ENCODE data around the gene PIGBOS1. TPM values are rescaled to one million over a fixed set of nuclear protein-coding genes. Genes with fewer than 3 reads are reported as not detected.
"Not testable (repeated sequence)": the region's sequence is repeated elsewhere in the genome, so short reads cannot be mapped to it uniquely, and the experiment has no call there.

PIGBOS1 gene
- total RNA-seq, 1 donor from 2014 or later = 10.1 TPM

DNA sequence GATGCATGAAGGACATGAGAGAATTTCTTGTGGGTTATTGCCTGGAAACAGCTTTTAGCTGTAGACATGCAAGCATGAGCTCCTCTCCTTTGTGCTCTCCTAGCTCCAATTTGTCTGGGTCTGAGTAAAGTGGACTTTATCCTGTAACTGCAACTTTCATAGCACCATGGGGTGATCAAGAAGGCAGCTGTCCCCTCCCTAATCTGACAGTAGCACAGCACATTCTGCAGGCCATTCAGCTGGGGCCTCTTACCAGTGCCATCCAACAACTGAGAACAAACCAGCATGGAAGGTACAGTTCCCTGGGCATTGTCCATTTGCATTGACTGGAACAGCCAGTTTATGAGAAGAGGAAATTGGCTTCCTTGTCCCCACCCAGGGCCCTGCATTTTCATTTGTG lies 21.6 kb downstream of the PIGBOS1 start:
- DNase-seq (ENCODE audit: low spot score) = no peak

DNA sequence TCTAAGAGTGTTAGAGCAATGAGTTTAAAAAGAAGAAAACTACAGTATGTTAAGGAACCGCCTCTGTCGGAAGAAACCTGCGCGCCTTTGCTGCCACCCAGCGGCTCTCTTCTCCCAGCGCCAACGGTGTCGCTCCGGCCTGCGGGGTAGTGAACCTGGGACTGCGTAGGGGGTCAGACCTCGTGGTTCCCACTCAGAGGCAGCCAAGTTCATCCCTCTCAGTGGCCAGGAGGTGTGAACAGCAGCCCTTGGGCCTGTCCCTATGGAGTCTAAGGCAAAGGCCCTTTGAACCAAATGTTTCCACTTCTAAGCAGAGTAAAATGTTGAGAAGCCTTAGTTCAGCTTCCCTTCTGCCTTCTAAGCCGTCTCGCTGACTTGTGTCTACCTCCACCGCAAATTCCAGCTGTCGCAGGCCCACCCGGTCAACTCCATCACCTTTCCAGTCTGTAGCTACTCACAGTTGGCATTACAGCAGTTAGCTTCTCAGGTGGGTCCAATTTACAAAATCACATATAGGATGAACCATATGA lies 28.3 kb downstream of the PIGBOS1 start:
- peak; percentile 95 for DNase-seq (ENCODE audit: low spot score)

DNA sequence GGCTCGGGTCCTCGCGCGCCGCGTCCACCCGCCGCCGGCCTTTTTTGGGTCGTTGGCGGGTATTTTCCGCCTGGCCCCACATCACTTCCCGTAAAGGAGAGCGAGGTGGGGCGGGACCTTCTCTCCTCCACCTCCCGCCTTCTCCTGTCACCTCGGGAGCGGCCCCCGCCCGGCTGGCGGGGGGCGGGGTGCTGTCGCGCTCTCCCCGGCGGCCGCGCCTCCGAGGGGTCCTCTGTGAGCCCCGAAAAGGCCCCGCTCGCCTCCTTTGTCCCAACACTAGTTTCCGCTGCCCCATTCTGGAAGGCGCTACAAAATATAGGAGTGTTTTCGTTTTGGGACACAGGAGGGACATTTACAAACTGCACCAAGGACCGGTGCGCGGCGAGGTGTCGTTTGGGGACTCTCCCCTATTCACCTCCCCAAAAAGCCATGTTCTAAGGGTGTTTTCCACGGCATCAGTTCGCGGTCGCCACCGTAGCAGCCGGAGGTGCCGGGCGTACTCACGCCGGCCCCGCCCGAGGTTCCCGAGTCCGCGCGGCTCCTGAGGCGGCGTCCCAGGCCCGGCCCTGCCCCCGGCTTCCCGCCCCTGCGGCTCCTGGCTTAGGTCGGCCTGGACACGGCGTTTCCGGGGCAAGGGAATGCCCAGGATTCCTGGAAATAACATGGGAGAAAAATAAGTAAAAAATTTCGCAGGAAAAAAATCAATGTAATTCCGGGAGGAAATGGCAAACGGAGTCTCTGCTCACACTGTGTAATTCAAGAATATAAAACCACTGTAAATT lies 29.0 kb downstream of the PIGBOS1 start, which contains the start of gene RAB27A:
Gene RAB27A (minus strand): TSS at position 68 of the 782 bp plus-strand sequence. CDS start 54,879 bp downstream, outside the sequence.
- peak; percentile 93 for DNase-seq (ENCODE audit: low spot score)

DNA sequence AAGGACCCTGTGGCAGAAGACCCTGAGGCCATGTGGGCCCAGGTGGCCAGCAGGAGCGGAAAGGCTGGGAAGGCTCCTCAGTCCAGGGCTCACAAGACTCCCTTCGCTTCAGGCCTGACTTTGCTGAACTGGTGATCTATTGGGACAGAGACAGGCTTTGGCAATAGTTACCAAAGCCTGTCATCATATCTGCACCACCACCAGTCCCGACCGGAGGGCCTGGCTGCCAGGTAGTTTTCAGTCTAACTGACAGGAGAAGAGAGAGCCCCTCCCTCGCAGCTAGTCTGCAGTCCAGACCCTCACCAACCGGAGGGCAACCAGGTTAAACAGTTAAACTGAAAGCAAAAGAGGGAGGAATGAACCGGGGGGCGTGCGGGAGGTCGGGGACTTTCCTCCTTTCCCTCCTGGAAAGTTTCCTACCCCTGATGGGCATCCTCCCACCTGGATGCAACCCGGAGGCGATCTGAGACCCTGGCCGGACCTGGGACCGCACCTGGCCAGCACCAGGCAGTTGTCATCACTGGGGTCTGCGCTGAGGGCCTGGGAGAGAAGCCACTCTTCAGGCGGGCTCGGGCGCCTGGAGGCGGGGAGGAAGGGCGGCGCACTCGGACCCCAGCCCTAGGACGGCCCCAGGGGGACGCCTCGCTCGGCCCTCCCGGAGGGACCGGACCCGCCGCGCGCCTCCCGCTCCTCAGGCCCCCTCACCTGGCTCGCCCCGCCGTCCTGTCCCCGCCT lies 29.7 kb downstream of the PIGBOS1 start:
- DNase-seq (ENCODE audit: low spot score) = no peak

DNA sequence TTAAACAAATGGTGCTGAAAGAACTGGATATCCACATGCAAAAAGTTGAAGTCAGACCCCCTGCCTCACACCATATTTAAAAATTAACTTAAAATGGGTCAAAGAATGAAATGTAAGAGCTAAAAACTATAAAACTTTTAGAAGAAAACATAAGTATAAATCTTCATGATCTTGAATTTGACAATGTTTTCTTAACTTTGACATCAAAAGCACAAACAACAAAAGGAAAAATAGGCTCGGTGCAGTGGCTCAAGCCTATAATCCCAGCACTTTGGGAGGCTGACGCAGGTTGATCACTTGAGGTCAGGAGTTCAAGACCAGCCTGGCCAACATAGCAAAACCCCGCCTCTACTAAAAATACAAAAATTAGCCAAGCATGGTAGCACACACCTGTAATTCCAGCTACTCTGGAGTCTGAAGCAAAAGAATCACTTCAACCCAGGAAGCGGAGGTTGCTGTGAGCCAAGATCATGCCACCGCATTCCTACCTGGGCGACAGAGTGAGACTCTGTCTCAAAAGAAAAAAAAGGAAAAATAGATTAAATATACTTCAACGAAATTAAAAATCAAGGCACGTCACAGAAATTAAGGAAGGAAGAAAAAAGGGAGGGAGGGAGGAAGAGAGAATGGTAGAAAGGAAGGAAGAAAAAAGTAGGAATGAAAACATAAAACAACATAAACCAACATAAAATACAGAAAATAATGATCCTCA lies 30.8 kb downstream of the PIGBOS1 start:
- DNase-seq (ENCODE audit: low spot score) = no peak

DNA sequence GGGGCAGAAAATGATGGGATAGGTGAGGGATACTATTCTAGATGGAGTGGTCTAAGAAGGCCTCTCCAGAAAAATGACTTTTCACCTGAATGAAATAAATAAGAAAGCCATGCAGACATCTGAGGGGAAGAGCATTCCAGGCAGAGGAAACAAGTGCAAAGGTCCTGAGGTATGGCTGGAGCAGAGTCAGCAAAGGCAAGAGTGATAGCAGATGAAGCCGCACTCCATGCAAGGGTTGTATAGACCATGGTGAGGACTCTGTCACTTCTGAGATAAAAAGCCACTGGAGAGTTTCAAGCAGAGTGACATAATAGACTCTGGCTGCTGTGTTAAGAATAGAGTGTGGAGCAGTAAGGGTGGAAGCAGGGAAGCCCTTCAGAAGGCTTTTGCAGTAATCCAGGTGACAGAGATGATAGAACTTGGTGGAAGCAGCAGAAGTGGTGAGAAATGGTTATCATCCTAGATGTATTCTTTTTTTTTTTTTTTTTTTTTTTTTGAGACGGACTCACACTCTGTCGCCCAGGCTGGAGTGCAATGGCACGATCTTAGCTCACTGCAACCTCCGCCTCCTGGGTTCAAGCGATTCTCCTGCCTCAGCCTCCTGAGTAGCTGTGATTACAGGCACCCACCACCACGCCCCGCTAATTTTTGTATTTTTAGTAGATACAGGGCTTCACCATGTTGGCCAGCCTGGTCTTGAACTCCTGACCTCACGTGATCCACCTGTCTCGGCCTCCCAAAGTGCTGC lies 32.3 kb downstream of the PIGBOS1 start:
- not testable (repeated sequence) for DNase-seq (ENCODE audit: low spot score)

DNA sequence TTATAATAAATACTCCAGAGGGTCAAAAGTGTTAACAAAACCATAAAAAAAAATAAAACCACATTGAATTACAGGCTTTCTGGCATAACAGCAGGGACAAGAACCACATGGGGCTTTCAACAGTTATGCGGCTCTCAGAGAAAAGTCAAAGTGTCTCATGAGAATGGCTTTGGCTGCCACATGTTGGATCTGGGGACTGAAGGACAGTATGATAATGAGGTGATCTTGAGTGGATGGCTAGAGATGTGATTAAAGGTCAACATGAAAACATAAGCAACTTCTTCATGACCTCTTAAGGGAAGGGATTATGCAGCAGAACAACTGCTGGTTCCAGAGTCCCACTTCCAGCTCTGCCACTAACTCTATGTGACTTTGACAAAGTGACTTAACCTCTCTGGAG lies 34.5 kb downstream of the PIGBOS1 start:
- no peak for DNase-seq (ENCODE audit: low spot score)

DNA sequence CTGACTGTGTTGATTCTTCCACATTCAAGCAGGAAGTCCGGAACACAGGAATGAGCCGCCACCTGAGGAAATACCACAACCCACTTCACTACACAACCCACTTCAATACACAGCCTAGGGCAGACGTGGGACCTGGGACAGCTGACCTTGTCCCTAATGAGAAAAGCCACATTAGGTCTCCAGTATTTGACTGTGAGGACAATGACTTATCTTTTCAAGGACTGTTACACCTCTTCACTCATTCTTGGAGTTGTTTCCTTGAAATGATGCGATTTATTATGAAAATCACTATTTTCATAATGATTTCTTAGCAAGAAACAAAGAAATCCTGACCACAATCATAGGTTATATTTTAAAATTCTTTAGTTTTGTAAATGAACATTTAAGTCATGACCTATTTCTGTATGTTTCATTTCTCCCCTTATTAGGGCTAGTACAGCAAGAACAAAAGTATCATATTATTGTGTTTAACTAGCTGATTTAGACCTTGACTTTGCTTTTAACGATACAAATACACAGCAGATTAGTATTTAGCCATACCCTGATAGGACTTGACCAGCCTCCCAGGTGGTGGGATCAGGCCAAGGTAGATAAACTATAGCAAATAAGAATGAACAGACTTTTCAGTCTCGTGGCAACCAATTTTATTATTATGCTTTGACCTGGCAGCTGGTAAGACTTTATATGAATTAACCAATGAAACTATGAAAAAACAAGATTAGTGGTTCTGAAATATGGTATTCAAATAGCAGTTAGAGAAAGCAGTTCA lies 35.4 kb downstream of the PIGBOS1 start:
- no peak for DNase-seq (ENCODE audit: low spot score)

DNA sequence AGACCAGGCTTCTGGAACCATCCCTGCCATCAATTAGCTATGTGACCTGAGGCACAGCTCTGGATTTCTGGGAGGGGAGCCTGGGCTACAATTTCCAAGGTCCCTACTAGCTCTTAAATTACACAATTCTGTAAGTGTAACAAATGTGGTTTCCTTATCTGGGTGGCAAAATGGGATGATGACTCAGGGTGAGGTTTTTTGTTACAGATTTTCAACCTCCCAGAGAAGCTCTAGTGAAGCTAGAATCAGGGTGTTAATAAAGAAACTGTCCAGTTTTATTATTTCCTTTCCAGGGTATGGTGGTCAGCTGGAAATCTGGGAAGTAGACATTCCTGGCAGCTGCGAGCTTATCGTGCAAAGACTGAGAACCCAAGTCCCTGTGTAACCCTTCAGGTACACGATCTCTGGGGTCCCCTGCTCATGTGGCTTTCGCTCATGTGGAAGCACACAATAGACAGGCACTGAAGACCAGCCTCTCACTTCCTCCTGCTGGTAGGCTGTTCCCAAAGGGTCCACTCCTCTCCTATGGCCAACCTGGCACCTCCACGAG lies 36.6 kb downstream of the PIGBOS1 start:
- no peak for DNase-seq (ENCODE audit: low spot score)

DNA sequence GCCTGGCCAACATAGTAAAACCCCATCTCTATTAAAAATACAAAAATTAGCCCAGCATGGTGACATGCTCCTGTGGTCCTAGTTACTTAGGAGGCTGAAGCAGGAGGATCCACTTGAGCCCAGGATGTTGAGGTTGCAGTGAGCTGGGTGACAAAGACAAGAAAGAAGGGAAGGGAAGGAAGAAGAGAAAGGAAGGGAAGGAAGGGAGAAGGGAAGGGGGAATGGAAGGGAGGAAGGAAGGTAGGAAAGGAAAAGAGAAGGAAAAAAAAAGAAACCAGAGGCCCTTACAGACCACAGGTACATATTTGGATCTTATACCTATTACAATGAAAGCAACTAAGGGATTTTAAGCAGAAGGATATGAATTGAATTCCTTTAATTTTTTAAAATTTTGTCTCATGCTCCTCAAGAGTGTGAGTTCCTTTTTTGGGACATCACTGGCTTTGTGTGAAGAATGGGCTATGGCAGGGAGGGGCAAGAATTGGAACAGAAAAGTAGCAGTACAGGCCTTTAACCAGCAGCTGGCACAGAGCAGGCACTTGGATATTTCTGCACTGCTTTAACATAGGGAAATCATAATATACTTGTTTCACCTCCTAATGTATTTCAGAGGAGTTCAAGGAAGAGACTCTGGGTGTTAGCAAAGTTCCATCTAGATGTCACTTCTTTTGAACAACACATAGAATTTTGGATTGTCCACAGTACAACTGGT lies 37.2 kb downstream of the PIGBOS1 start:
- DNase-seq (ENCODE audit: low spot score) = no peak

DNA sequence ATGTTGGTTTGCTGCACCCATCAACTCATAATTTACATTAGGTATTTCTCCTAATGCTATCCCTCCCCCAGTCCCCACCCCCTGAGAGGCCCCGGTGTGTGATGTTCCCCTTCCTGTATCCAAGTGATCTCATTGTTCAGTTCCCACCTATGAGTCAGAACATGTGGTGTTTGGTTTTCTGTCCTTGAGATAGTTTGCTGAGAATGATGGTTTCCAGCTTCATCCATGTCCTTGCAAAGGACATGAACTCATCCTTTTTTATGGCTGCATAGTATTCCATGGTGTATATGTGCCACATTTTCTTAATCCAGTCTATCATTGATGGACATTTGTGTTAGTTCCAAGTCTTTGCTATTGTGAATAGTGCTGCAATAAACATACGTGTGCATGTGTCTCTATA lies 38.3 kb downstream of the PIGBOS1 start:
- DNase-seq (ENCODE audit: low spot score) = not testable (repeated sequence)

DNA sequence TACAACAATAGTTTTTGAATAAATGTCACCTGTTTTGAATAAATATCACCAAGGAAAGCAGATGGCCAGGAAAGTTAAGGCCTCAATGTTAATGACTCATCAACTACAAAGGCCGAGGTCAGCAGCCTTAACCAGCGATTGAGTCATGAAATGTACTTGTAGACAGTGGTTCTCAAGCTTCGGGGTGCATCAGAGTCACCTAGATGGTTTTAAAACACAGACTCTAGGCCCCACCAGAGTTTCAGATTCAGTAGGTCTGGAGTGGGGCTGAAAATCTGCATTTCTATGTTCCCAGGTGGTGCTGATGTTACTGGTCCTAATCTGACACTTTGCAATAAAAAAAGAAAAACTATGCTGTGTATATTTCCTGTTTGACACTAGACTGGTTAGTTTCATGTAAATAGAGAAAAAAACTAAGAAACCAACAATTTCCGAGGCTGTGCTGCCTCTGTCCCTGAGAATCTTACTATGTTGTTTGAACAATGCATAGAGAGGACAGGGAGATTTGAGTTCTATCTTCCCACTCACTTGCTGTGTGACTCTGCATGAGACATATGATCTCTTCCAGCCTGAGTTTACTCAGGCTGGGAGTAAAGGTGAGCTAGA lies 39.1 kb downstream of the PIGBOS1 start:
- DNase-seq (ENCODE audit: low spot score) = no peak

DNA sequence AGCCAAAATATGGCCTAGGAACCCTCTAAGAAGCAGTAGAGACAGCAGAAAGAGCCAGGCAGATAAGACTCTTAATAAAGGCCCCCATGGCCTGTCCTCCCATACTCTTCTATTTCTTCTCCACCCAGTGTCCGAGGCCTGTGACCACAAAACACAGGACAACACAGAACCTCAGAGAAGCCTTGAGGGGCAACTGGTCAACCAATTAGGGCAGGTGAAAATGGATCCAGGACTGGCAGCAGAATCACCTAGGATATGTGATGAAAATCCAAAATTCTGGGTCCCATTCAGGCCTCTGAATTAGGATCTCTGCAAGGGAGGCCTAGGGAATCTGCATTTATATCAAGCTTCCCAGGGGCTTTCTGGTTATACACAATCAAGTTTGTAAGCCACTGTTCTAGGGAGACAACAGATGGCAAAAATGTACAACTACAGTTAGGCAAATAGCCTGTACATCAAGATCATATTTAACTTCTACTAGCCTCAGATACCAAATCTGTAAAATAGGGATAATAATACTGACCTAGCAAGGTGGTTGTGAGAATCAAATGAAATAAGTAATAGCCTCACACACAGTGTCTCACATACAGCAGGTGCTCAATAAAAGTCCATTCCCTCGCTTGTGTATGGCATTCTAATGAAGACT lies 39.7 kb downstream of the PIGBOS1 start:
- DNase-seq (ENCODE audit: low spot score) = no peak

DNA sequence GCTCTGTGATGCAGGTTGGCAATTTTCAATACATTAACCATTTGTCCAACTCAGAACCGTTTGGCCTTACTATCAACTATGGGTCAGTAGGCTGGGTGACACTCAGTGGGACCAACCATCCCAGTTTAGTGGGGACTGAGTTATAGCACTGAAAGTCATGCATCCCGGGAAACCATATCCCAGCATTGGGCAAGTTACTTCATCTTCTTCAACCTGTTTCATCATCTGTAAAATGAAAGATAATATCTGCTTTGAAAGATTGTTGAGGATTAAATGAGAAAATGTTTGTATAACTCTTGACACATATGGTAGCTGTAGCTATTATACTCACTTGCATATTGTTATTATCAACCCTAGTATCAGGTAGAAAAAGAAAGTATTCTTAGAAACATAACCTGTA lies 41.2 kb downstream of the PIGBOS1 start:
- DNase-seq (ENCODE audit: low spot score) = no peak

DNA sequence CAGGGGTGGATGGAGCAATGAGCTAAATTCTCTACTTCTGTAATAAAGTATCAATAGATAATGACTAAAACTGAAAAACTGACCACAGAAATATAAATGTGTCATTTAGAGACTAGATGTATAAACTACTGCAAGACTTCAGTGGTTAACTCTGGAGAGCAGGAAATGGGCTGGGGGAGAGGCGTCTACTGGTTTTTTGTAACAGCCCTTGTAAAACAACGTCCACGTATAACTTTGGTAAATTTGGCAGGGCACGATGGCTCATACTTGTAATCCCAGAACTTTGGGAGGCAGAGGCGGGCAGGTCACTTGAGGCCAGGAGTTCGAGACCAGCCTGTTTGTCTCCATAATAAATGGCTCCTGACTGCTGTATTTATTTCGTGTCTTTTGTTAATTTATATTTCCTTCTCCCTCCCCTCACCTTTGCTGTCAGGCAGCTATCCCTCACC lies 41.8 kb downstream of the PIGBOS1 start:
- no peak for DNase-seq (ENCODE audit: low spot score)

DNA sequence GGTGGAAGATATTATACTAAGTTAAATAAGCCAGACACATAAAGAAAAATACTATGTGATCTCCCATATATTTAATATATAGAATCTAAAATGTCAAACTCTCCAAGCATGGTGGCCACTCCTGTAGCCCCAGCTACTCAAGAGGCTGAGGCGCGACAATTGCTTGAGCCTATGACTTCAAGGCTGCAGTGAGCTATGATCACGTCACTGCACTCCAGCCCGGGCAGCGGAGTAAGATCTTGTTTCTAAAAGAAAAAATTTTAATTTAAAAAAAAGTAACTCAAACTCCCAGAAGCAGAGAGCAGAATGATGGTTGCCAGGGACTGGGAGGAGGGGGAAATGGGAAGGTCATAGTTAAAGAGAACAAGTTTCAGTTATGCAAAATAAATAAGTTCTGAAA lies 42.6 kb downstream of the PIGBOS1 start:
- DNase-seq (ENCODE audit: low spot score) = no peak

DNA sequence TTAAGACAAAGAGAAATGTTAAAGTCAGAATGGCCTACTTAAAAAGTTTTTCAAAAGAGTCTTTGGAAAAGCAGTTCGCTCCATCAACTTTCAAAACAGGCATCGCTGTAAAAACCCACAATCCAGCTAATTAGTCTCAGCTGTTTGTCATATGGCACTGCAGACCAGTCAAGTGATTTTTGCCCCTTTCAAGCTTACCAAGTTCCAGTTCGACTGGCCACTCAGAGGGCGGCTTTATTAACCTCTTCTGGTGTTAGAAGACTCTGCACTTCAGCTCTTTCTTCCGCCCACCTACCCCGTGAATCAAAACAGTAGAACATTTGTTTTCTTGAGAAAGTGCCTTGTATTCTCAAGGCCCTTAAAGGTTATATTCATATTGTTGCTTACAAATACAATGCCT lies 48.6 kb downstream of the PIGBOS1 start:
- DNase-seq (ENCODE audit: low spot score) = no peak

DNA sequence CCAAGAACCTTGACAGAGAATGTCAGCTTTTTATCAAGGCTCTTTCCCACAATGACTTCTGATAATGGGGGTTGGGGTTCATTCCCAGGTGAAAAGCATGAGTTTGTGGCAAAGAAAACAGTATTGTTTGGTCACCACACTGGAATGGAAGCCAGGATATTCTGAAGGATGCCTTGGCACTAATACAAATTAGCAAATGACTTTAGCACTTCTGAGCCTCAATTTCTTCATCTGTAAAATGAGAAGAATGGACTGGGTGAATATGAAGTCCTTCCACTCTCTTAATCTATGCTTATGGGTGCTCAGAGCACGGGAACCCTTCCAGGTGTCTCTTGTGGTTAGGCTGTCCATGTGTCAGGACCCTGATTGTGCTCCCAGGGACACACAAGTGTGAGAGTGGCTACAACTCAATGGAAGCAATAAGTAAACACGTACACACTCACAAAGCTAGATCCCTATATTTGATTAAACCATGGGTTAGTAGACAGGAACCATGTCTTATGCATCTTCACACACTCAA lies 50.7 kb downstream of the PIGBOS1 start:
- no peak for DNase-seq (ENCODE audit: low spot score)
